ENCODE measurements around the gene PRORP. TPM values are rescaled to one million over a fixed set of nuclear protein-coding genes. Genes with fewer than 3 reads are reported as not detected.

Gene PRORP
- total RNA-seq, 2 experiments from 2014 or later = 30.6 to 34.4 TPM

- Mint-ChIP-seq H3K27ac (peak overlapping the region; percentile 34), H3K4me3 (no peak overlapping the region), H3K27me3 (no peaks in the 10 kb centered on the region), H3K9me3 (no peaks in the 10 kb centered on the region), H3K36me3 (ENCODE audit: low read depth) (peaks cover 22% of the 10 kb centered on the region), H3K4me1 (ENCODE audit: low read depth) (peaks cover 24% of the 10 kb centered on the region)
- DNase-seq = no peak
- ChIA-PET POLR2A (interaction anchor here (1.5 to 1.9 kb wide), 2 partner anchors 17 to 271 kb away, joined by 5 to 7 read pairs; partner anchors contain the start of gene NFKBIA), CTCF (interaction anchor here (0.9 to 1.3 kb wide), 3 partner anchors 10 to 688 kb away, joined by 3 to 6 read pairs (median 4); no protein-coding TSS in a partner anchor)
- intact Hi-C loops (cut with micrococcal nuclease) = no loop called here
- no peak for TF ChIP-seq CTCF (IDR thresholded peaks at IDR 0.05)
- ATAC-seq = no peak
These were observed 11.4 kb downstream of the PRORP start for GRCh38 chr14:35133542-35134328.

GRCh38 chr14:35134329-35135123 lies 12.2 kb downstream of the PRORP start:
- peaks cover 19% of the 10 kb centered on the region for H3K36me3 Mint-ChIP-seq (ENCODE audit: low read depth)
- no peaks in the 10 kb centered on the region for H3K9me3 Mint-ChIP-seq
- TF ChIP-seq CTCF (IDR thresholded peaks at IDR 0.05) = no peak
- DNase-seq (no peak), ATAC-seq (no peak)
- H3K4me1 Mint-ChIP-seq (ENCODE audit: low read depth) = peaks cover 24% of the 10 kb centered on the region
- intact Hi-C loops (cut with micrococcal nuclease) = no loop called here
- ChIA-PET CTCF (interaction anchor here (1.3 kb wide), 2 partner anchors 10 to 687 kb away, joined by 3 to 6 read pairs; no protein-coding TSS in a partner anchor), POLR2A (interaction anchor here (1.5 to 1.9 kb wide), 2 partner anchors 18 to 270 kb away, joined by 5 to 7 read pairs; partner anchors contain the start of gene NFKBIA)
- H3K27ac Mint-ChIP-seq = no peak overlapping the region
- no peak overlapping the region for H3K4me3 Mint-ChIP-seq
- H3K27me3 Mint-ChIP-seq = no peaks in the 10 kb centered on the region

- ChIA-PET CTCF (interaction anchor here (3.6 to 12.3 kb wide), 2 partner anchors 91 to 274 kb away, joined by 12 to 219 read pairs; no protein-coding TSS in a partner anchor), POLR2A (no interaction called here)
- no peak overlapping the region for H3K4me3 Mint-ChIP-seq
- intact Hi-C loops (cut with micrococcal nuclease) = no loop called here
- no peak for TF ChIP-seq CTCF (IDR thresholded peaks at IDR 0.05)
- no peaks in the 10 kb centered on the region for H3K9me3 Mint-ChIP-seq
- peaks cover 11% of the 10 kb centered on the region for H3K36me3 Mint-ChIP-seq (ENCODE audit: low read depth)
- peaks cover 22% of the 10 kb centered on the region for H3K4me1 Mint-ChIP-seq (ENCODE audit: low read depth)
- no peak for ATAC-seq
- no peak overlapping the region for H3K27ac Mint-ChIP-seq
- no peaks in the 10 kb centered on the region for H3K27me3 Mint-ChIP-seq
- no peak for DNase-seq
These were observed 16.2 kb downstream of the PRORP start for GRCh38 chr14:35138585-35138984.

GRCh38 chr14:35140718-35141581 lies 18.6 kb downstream of the PRORP start:
- Mint-ChIP-seq H3K36me3 (ENCODE audit: low read depth) (peaks cover 6% of the 10 kb centered on the region), H3K4me3 (no peak overlapping the region), H3K4me1 (ENCODE audit: low read depth) (peaks cover 13% of the 10 kb centered on the region), H3K27ac (no peak overlapping the region), H3K27me3 (no peaks in the 10 kb centered on the region), H3K9me3 (no peaks in the 10 kb centered on the region)
- ChIA-PET POLR2A (interaction anchor here (0.6 to 2.4 kb wide), 6 partner anchors 10 to 276 kb away, joined by 3 to 8 read pairs (median 4); partner anchors contain the start of gene NFKBIA), CTCF (interaction anchor here (0.5 to 12.3 kb wide), 46 partner anchors 10 to 546 kb away, joined by 3 to 219 read pairs (median 4); partner anchors contain the start of genes NFKBIA, PPP2R3C and PRORP)
- DNase-seq (no peak), ATAC-seq (peak; percentile 37)
- intact Hi-C loops (cut with micrococcal nuclease) = loop anchor here (5.0 to 10.0 kb wide), 3 partner anchors 64 to 276 kb away; no protein-coding TSS in a partner anchor
- TF ChIP-seq CTCF (IDR thresholded peaks at IDR 0.05) = peak; percentile 61

All from activated CD8-positive, alpha-beta T cell treated with anti-CD3 and anti-CD28 coated beads for 36 hours (primary cell).